Keratinocyte (primary cell): ENCODE measurements around the gene OGFOD3. TPM values are rescaled to one million over a fixed set of nuclear protein-coding genes. Genes with fewer than 3 reads are reported as not detected.

Experiments used
- DNase-seq: peaks from one replicate; pipeline ENCODE4 v3.0.0-alpha.2; 2011; ENCODE audit warnings: low read depth, missing footprints, low spot score
- FAIRE-seq: peaks from 2 replicates; lab custom pipeline; 2011; peaks lifted over from hg19 to GRCh38; lab: Jason Lieb, UNC
- H2AFZ ChIP-seq: 2 replicates; pipeline ENCODE4 v1.6.0; 2012; ENCODE audit warnings: low read length, control low read depth, inconsistent platforms; ENCODE audit not compliant: control insufficient read depth
- H3K27ac ChIP-seq: 2 replicates; pipeline ENCODE4 v1.5.1; 2011; ENCODE audit warnings: low read length; ENCODE audit not compliant: control insufficient read depth, insufficient read depth
- H3K27me3 ChIP-seq: 3 replicates; pipeline ENCODE4 v1.6.0; 2011; ENCODE audit warnings: low read length; ENCODE audit not compliant: control insufficient read depth, insufficient read depth; ENCODE audit errors: extremely low read depth
- H3K36me3 ChIP-seq, 2 experiments: 2 replicates in 1 of 2; 3 replicates in 1 of 2; pipeline ENCODE4 v1.5.1; 2011; ENCODE audit warnings: low read length in 2 of 2, mild to moderate bottlenecking in 1 of 2; ENCODE audit not compliant: control insufficient read depth in 2 of 2, insufficient read depth in 2 of 2; ENCODE audit errors: extremely low read depth in 1 of 2
- H3K4me1 ChIP-seq: 3 replicates; pipeline ENCODE4 v1.5.1; 2011; ENCODE audit warnings: low read length; ENCODE audit not compliant: control insufficient read depth, insufficient read depth; ENCODE audit errors: extremely low read depth
- H3K4me2 ChIP-seq: 3 replicates; pipeline ENCODE4 v1.6.0; 2011; ENCODE audit warnings: low read depth, low read length; ENCODE audit not compliant: control insufficient read depth, insufficient read depth; ENCODE audit errors: extremely low read depth
- H3K4me3 ChIP-seq, 3 experiments: fragments of 200-600 bp in 1 of 3; sonication (generic) in 1 of 3; 2 replicates in 2 of 3; 3 replicates in 1 of 3; pipeline ENCODE4 v1.5.1; 2011 to 2016; ENCODE audit warnings: low read length in 3 of 3, mild to moderate bottlenecking in 3 of 3, control low read depth in 2 of 3, inconsistent platforms in 1 of 3, low read depth in 1 of 3, mixed read lengths in 1 of 3, mixed run types in 1 of 3, moderate library complexity in 1 of 3; ENCODE audit not compliant: control insufficient read depth in 2 of 3, insufficient read depth in 2 of 3; ENCODE audit errors: extremely low read depth in 1 of 3
- H3K79me2 ChIP-seq: 2 replicates; pipeline ENCODE4 v1.6.0; 2012; ENCODE audit warnings: low read length; ENCODE audit not compliant: control insufficient read depth, insufficient read depth
- H3K9ac ChIP-seq: 3 replicates; pipeline ENCODE4 v1.6.0; 2011; ENCODE audit warnings: low read length; ENCODE audit not compliant: control insufficient read depth, insufficient read depth; ENCODE audit errors: extremely low read depth
- H3K9me1 ChIP-seq: 3 replicates; pipeline ENCODE4 v1.6.0; 2011; ENCODE audit warnings: low read length; ENCODE audit not compliant: control insufficient read depth, insufficient read depth; ENCODE audit errors: extremely low read depth
- H3K9me3 ChIP-seq: 2 replicates; pipeline ENCODE4 v1.5.1; 2012; ENCODE audit warnings: low read depth, low read length; ENCODE audit not compliant: control insufficient read depth
- H4K20me1 ChIP-seq: 3 replicates; pipeline ENCODE4 v1.6.0; 2011; ENCODE audit warnings: low read length; ENCODE audit not compliant: control insufficient read depth, insufficient read depth; ENCODE audit errors: extremely low read depth
- CTCF ChIP-seq, 3 experiments: IDR thresholded peaks in 1 of 3; conservative IDR thresholded peaks in 1 of 3; optimal IDR thresholded peaks in 1 of 3; 2 replicates in 2 of 3; 3 replicates in 1 of 3; pipeline versions ENCODE3 to v1.5.1; 2011; ENCODE audit warnings: low read length in 3 of 3, mild to moderate bottlenecking in 3 of 3, moderate library complexity in 2 of 3, control low read depth in 1 of 3, inconsistent platforms in 1 of 3; ENCODE audit not compliant: insufficient read depth in 2 of 3; ENCODE audit errors: extremely low read depth in 1 of 3
- EZH2 ChIP-seq: IDR thresholded peaks from one replicate; pipeline ENCODE4 v1.6.1; 2012; ENCODE audit warnings: inconsistent platforms, mild to moderate bottlenecking, low read length, moderate library complexity
- dilution Hi-C: fragments of 300-500 bp; cut with MboI; formaldehyde crosslinking; loops from one replicate; pipeline ENCODE4 v1.7.0; 2020; ENCODE audit warnings: low sequenced_read_pairs; ENCODE audit not compliant: extremely low pct_ligation_motif_present
- polyA plus RNA-seq, 5 experiments: library from polyadenylated mRNA; depleted of rRNA in 3 of 5; stranded (reverse) in 3 of 5; stranded (forward) in 1 of 5; unstranded in 1 of 5; fragments of >200 nt; gene quantifications; 1 replicate in 1 of 5; 2 replicates in 3 of 5; 3 replicates in 1 of 5; pipeline versions ENCODE4 v1.2.1 to v1.2.3, GENCODE V29; 2011 to 2012; ENCODE audit warnings: missing spikeins in 2 of 5, low read depth in 1 of 5, low replicate concordance in 1 of 5

Gene OGFOD3
- polyA plus RNA-seq, 1 donor (not counting 4 experiments of a cell fraction or from before 2014, with no cell fraction given): 10.8 TPM

GRCh38 chr17:82376042-82376730 lies 42.2 kb downstream of the OGFOD3 start:
- DNase-seq (no peak), FAIRE-seq (no peak)
- H3K4me3 ChIP-seq: no peak overlapping the region
- H3K27me3 ChIP-seq: peaks cover 82% of the 10 kb centered on the region
- no peak overlapping the region for H3K27ac ChIP-seq
- H4K20me1 ChIP-seq: no peaks in the 10 kb centered on the region
- no peak overlapping the region for H2AFZ ChIP-seq
- H3K9me1 ChIP-seq: no peaks in the 10 kb centered on the region
- TF ChIP-seq CTCF (optimal IDR thresholded peaks at IDR 0.05 in 1 of 3, IDR thresholded peaks at IDR 0.05 in 1 of 3, conservative IDR thresholded peaks at IDR 0.05 in 1 of 3; ENCODE audit: extremely low read depth in 1 of 3, insufficient read depth in 2 of 3, low read length in 3 of 3) (no peak), EZH2 (peak; percentile 64)
- dilution Hi-C loops: no loop called here
- no peaks in the 10 kb centered on the region for H3K4me1 ChIP-seq
- no peak overlapping the region for H3K4me2 ChIP-seq
- H3K79me2 ChIP-seq: no peaks in the 10 kb centered on the region
- H3K9ac ChIP-seq: no peak overlapping the region
- H3K9me3 ChIP-seq: no peaks in the 10 kb centered on the region
- H3K36me3 ChIP-seq: no peaks in the 10 kb centered on the region

- TF ChIP-seq CTCF (optimal IDR thresholded peaks at IDR 0.05 in 1 of 3, IDR thresholded peaks at IDR 0.05 in 1 of 3, conservative IDR thresholded peaks at IDR 0.05 in 1 of 3; ENCODE audit: extremely low read depth in 1 of 3, insufficient read depth in 2 of 3, low read length in 3 of 3) (no peak), EZH2 (no peak)
- no peak for FAIRE-seq
Observed at GRCh38 chr17:82375359-82376041, 42.9 kb downstream of the OGFOD3 start.

More at GRCh38 chr17:82375359-82376041, 42.9 kb downstream of the OGFOD3 start:
- H3K4me1 ChIP-seq: peaks cover 2% of the 10 kb centered on the region
- no peaks in the 10 kb centered on the region for H3K9me3 ChIP-seq
- H3K36me3 ChIP-seq: no peaks in the 10 kb centered on the region
- no peaks in the 10 kb centered on the region for H3K9me1 ChIP-seq
- H3K9ac ChIP-seq: no peak overlapping the region
- H2AFZ ChIP-seq: no peak overlapping the region
- dilution Hi-C loops: no loop called here
- H3K27me3 ChIP-seq: peaks cover 82% of the 10 kb centered on the region
- no peak overlapping the region for H3K4me3 ChIP-seq
- H3K27ac ChIP-seq: no peak overlapping the region
- no peak overlapping the region for H3K4me2 ChIP-seq
- DNase-seq: no peak
- no peaks in the 10 kb centered on the region for H4K20me1 ChIP-seq
- no peaks in the 10 kb centered on the region for H3K79me2 ChIP-seq
